Vagina (tissue), 2 donors: ENCODE data around the gene TYW1. TPM values are rescaled to one million over a fixed set of nuclear protein-coding genes. Genes with fewer than 3 reads are reported as not detected.
"Not testable (repeated sequence)": the region's sequence is repeated elsewhere in the genome, so short reads cannot be mapped to it uniquely, and the experiment has no call there.

ENCODE experiments used
- DNase-seq, 2 donors: peaks; one replicate each; pipeline ENCODE4 v3.0.0-alpha.2; 2017; ENCODE audit errors: extremely low spot score in 2 of 2
- H3K27ac ChIP-seq: fragments of 200-600 bp; sonication (generic); one replicate; pipeline ENCODE4 v1.5.1; 2019
- H3K27me3 ChIP-seq: fragments of 200-600 bp; sonication (generic); one replicate; pipeline ENCODE4 v1.5.1; 2019
- H3K36me3 ChIP-seq, 2 donors: fragments of 200-600 bp; sonication (generic); one replicate each; pipeline ENCODE4 v1.5.1; 2017 to 2019
- H3K4me1 ChIP-seq: fragments of 200-600 bp; sonication (generic); one replicate; pipeline ENCODE4 v1.5.1; 2019
- H3K4me3 ChIP-seq, 2 donors: fragments of 200-600 bp; sonication (generic); 1 replicate in 1 of 2; 2 replicates in 1 of 2; pipeline ENCODE4 v1.5.1; 2016 to 2019
- H3K9me3 ChIP-seq: fragments of 200-600 bp; sonication (generic); one replicate; pipeline ENCODE4 v1.5.1; 2019
- CTCF ChIP-seq, 3 experiments: fragments of 450-650 bp in 2 of 3; fragments of 200-600 bp in 1 of 3; sonication (generic) in 1 of 3; IDR thresholded peaks; one replicate each; pipeline ENCODE4 v1.5.1; 2017 to 2019; ENCODE audit warnings: antibody characterized with exemption in 3 of 3, mild to moderate bottlenecking in 2 of 3, moderate library complexity in 2 of 3
- POLR2A ChIP-seq, 2 donors: fragments of 450-650 bp; IDR thresholded peaks; one replicate each; pipeline ENCODE4 v1.6.1; 2017; ENCODE audit warnings: antibody characterized with exemption in 2 of 2, mild to moderate bottlenecking in 2 of 2, moderate library complexity in 2 of 2
- POLR2AphosphoS5 ChIP-seq, 2 donors: sonication (generic); formaldehyde crosslinking; IDR thresholded peaks; one replicate each; pipeline ENCODE4 v1.9.0; 2017; ENCODE audit warnings: antibody characterized with exemption in 2 of 2, mild to moderate bottlenecking in 2 of 2, low read depth in 1 of 2; ENCODE audit not compliant: insufficient read depth in 1 of 2
- intact Hi-C: fragments of 100-400 bp; cut with DNase I; formaldehyde crosslinking; loops from one replicate; pipeline ENCODE4 v1.15.1; 2023
- total RNA-seq: library from RNA; depleted of rRNA; stranded (reverse); fragments of >200 nt; gene quantifications from one replicate; pipeline ENCODE4 v1.2.3, GENCODE V29; 2016

Gene TYW1
- total RNA-seq, 1 donor from 2014 or later: 40.8 TPM

- intact Hi-C loops, DNase-seq, H3K36me3 ChIP-seq, H3K27ac ChIP-seq, H3K27me3 ChIP-seq, H3K4me3 ChIP-seq, H3K9me3 ChIP-seq: not testable (repeated sequence)
- peaks cover 14% of the 10 kb centered on the region for H3K4me1 ChIP-seq
Observed at GRCh38 chr7:67230029-67230428, 233.4 kb downstream of the TYW1 start.

- H3K27me3 ChIP-seq, H3K4me1 ChIP-seq, H3K4me3 ChIP-seq, intact Hi-C loops, H3K27ac ChIP-seq, DNase-seq, H3K9me3 ChIP-seq, H3K36me3 ChIP-seq: not testable (repeated sequence)
Observed at GRCh38 chr7:67233506-67233905, 236.9 kb downstream of the TYW1 start.

GRCh38 chr7:67236216-67236615 lies 239.6 kb downstream of the TYW1 start:
- H3K27ac ChIP-seq, H3K36me3 ChIP-seq, H3K9me3 ChIP-seq, H3K27me3 ChIP-seq, H3K4me3 ChIP-seq, intact Hi-C loops, H3K4me1 ChIP-seq, DNase-seq: not testable (repeated sequence)

- H3K36me3 ChIP-seq, H3K27me3 ChIP-seq, intact Hi-C loops, H3K4me1 ChIP-seq, H3K27ac ChIP-seq, H3K4me3 ChIP-seq, DNase-seq, H3K9me3 ChIP-seq: not testable (repeated sequence)
Observed at GRCh38 chr7:67242871-67243270, 246.2 kb downstream of the TYW1 start.

- H3K27ac ChIP-seq, H3K36me3 ChIP-seq, DNase-seq, H3K4me3 ChIP-seq, H3K4me1 ChIP-seq, intact Hi-C loops, H3K27me3 ChIP-seq, H3K9me3 ChIP-seq: not testable (repeated sequence)
Observed at GRCh38 chr7:67248364-67248763, 251.7 kb downstream of the TYW1 start.

GRCh38 chr7:67251986-67252558 lies 255.4 kb downstream of the TYW1 start:
- H3K9me3 ChIP-seq: no peaks in the 10 kb centered on the region
- no peak overlapping the region for H3K27ac ChIP-seq
- no peaks in the 10 kb centered on the region for H3K4me1 ChIP-seq
- no peak overlapping the region for H3K4me3 ChIP-seq
- H3K36me3 ChIP-seq: peaks cover 0 to 5% of the 10 kb centered on the region in 2 donors
- intact Hi-C loops: no loop called here
- DNase-seq: no peak
- TF ChIP-seq CTCF (IDR thresholded peaks at IDR 0.05) (no peak), POLR2AphosphoS5 (IDR thresholded peaks at IDR 0.05; ENCODE audit: insufficient read depth in 1 of 2, low read depth in 1 of 2) (no peak), POLR2A (IDR thresholded peaks at IDR 0.05) (no peak)
- no peaks in the 10 kb centered on the region for H3K27me3 ChIP-seq

- H3K4me1 ChIP-seq, DNase-seq, H3K4me3 ChIP-seq, intact Hi-C loops, H3K27me3 ChIP-seq, H3K36me3 ChIP-seq, H3K27ac ChIP-seq, H3K9me3 ChIP-seq: not testable (repeated sequence)
Observed at GRCh38 chr7:67255076-67255475, 258.4 kb downstream of the TYW1 start.

- DNase-seq, intact Hi-C loops, H3K27me3 ChIP-seq, H3K9me3 ChIP-seq, H3K4me1 ChIP-seq, H3K4me3 ChIP-seq, H3K27ac ChIP-seq, H3K36me3 ChIP-seq: not testable (repeated sequence)
Observed at GRCh38 chr7:67257779-67258178, 261.1 kb downstream of the TYW1 start.

- H3K36me3 ChIP-seq, DNase-seq, H3K4me1 ChIP-seq, intact Hi-C loops, H3K27ac ChIP-seq, H3K27me3 ChIP-seq, H3K4me3 ChIP-seq, H3K9me3 ChIP-seq: not testable (repeated sequence)
Observed at GRCh38 chr7:67259363-67259762, 262.7 kb downstream of the TYW1 start.

- not testable (repeated sequence) for H3K9me3 ChIP-seq, H3K36me3 ChIP-seq
Observed at GRCh38 chr7:67260166-67260586, 263.5 kb downstream of the TYW1 start.

GRCh38 chr7:67264000-67264399 lies 267.4 kb downstream of the TYW1 start:
- intact Hi-C loops, H3K9me3 ChIP-seq, H3K4me3 ChIP-seq, H3K4me1 ChIP-seq, H3K27me3 ChIP-seq, DNase-seq, H3K36me3 ChIP-seq, H3K27ac ChIP-seq: not testable (repeated sequence)

More at GRCh38 chr7:67260166-67260586, 263.5 kb downstream of the TYW1 start:
- H3K27ac ChIP-seq, H3K4me1 ChIP-seq, DNase-seq, H3K4me3 ChIP-seq, H3K27me3 ChIP-seq, intact Hi-C loops: not testable (repeated sequence)

- H3K27ac ChIP-seq, intact Hi-C loops, H3K4me1 ChIP-seq, H3K4me3 ChIP-seq, H3K9me3 ChIP-seq, H3K27me3 ChIP-seq, H3K36me3 ChIP-seq, DNase-seq: not testable (repeated sequence)
Observed at GRCh38 chr7:67266070-67266469, 269.4 kb downstream of the TYW1 start.
